Hepatocyte (in vitro differentiated cells): ENCODE data around the gene OR2AK2.

Experiments used
- EZH2 ChIP-seq: fragments of 200-600 bp; sonication (generic); IDR thresholded peaks from 2 replicates; pipeline ENCODE4 v1.6.1; 2016; ENCODE audit warnings: antibody characterized with exemption, mild to moderate bottlenecking, borderline replicate concordance
- TF ChIP-seq, protein P1 (sequence below): fragments of 200-600 bp; sonication (generic); IDR thresholded peaks from 2 replicates; pipeline ENCODE4 v1.5.1; 2016; ENCODE audit warnings: antibody characterized with exemption, mild to moderate bottlenecking; ENCODE audit not compliant: poor library complexity

DNA sequence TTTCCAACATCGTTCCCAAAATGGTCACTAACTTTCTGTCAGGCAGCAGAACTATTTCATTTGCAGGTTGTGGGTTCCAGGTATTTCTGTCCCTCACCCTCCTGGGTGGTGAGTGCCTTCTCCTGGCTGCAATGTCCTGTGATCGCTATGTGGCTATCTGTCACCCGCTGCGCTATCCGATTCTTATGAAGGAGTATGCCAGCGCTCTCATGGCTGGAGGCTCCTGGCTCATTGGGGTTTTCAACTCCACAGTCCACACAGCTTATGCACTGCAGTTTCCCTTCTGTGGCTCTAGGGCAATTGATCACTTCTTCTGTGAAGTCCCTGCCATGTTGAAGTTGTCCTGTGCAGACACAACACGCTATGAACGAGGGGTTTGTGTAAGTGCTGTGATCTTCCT, 31.0 kb upstream of the OR2AK2 start:
- no peak for TF ChIP-seq EZH2
- TF ChIP-seq, protein P1, sequence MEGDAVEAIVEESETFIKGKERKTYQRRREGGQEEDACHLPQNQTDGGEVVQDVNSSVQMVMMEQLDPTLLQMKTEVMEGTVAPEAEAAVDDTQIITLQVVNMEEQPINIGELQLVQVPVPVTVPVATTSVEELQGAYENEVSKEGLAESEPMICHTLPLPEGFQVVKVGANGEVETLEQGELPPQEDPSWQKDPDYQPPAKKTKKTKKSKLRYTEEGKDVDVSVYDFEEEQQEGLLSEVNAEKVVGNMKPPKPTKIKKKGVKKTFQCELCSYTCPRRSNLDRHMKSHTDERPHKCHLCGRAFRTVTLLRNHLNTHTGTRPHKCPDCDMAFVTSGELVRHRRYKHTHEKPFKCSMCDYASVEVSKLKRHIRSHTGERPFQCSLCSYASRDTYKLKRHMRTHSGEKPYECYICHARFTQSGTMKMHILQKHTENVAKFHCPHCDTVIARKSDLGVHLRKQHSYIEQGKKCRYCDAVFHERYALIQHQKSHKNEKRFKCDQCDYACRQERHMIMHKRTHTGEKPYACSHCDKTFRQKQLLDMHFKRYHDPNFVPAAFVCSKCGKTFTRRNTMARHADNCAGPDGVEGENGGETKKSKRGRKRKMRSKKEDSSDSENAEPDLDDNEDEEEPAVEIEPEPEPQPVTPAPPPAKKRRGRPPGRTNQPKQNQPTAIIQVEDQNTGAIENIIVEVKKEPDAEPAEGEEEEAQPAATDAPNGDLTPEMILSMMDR, result no peak
